HG03280 (cell line): ENCODE measurements around the gene DTX1.
"Not testable (repeated sequence)": the region's sequence is repeated elsewhere in the genome, so short reads cannot be mapped to it uniquely, and the experiment has no call there.

Experiments
- ATAC-seq: cut with Tn5 transposase; IDR thresholded peaks from one replicate; pipeline ENCODE4 v1.9.1; 2021; ENCODE audit warnings: mild to moderate bottlenecking, moderate library complexity; ENCODE audit not compliant: unreplicated experiment

Gene DTX1

GRCh38 chr12:113135178-113136127, 78.9 kb downstream of the DTX1 start, which contains the start of gene RASAL1:
RASAL1 (minus strand) TSS chr12:113135761; CDS start chr12:113135462, 299 bp downstream.
- ATAC-seq: peak; percentile 47

- no peak for ATAC-seq
Observed at GRCh38 chr12:113136128-113136989, 79.8 kb downstream of the DTX1 start.

GRCh38 chr12:113136990-113137511, 80.5 kb downstream of the DTX1 start:
- ATAC-seq: no peak

- ATAC-seq: no peak
Observed at GRCh38 chr12:113137861-113138783, 81.6 kb downstream of the DTX1 start.

- no peak for ATAC-seq
Observed at GRCh38 chr12:113138826-113139225, 82.3 kb downstream of the DTX1 start.

- ATAC-seq: no peak
Observed at GRCh38 chr12:113140706-113141105, 84.2 kb downstream of the DTX1 start.

GRCh38 chr12:113141716-113142115, 85.2 kb downstream of the DTX1 start:
- ATAC-seq: not testable (repeated sequence)

GRCh38 chr12:113142173-113142885, 85.8 kb downstream of the DTX1 start:
- ATAC-seq: no peak

GRCh38 chr12:113142886-113143332, 86.4 kb downstream of the DTX1 start:
- ATAC-seq: no peak

- ATAC-seq: no peak
Observed at GRCh38 chr12:113143959-113144358, 87.4 kb downstream of the DTX1 start.

GRCh38 chr12:113144806-113145205, 88.3 kb downstream of the DTX1 start:
- ATAC-seq: no peak

- no peak for ATAC-seq
Observed at GRCh38 chr12:113145720-113146551, 89.4 kb downstream of the DTX1 start.

- no peak for ATAC-seq
Observed at GRCh38 chr12:113146999-113147398, 90.5 kb downstream of the DTX1 start.
